Loucy (cell line): ENCODE measurements around the gene FAM185A.
"Not testable (repeated sequence)": the region's sequence is repeated elsewhere in the genome, so short reads cannot be mapped to it uniquely, and the experiment has no call there.

ENCODE experiments used
- H2AFZ ChIP-seq: fragments of 200-600 bp; sonication (generic); 2 replicates; pipeline ENCODE4 v1.6.0; 2016; ENCODE audit warnings: antibody characterized with exemption, mild to moderate bottlenecking, low read length, moderate library complexity
- H3F3A ChIP-seq: fragments of 200-600 bp; 2 replicates; pipeline ENCODE4 v1.6.0; 2016; ENCODE audit warnings: antibody characterized with exemption, low read depth, mild to moderate bottlenecking
- H3K27me3 ChIP-seq: fragments of 200-600 bp; sonication (generic); 2 replicates; pipeline ENCODE4 v1.6.1; 2014; ENCODE audit warnings: low read length, mild to moderate bottlenecking; ENCODE audit not compliant: insufficient read depth, poor library complexity, severe bottlenecking
- H3K36me3 ChIP-seq: fragments of 200-600 bp; sonication (generic); 2 replicates; pipeline ENCODE4 v1.6.1; 2016; ENCODE audit warnings: low read length; ENCODE audit not compliant: insufficient read depth
- H3K4me1 ChIP-seq: fragments of 200-600 bp; sonication (generic); 2 replicates; pipeline ENCODE4 v1.5.1; 2014; ENCODE audit warnings: low read length, mild to moderate bottlenecking; ENCODE audit not compliant: insufficient read depth, poor library complexity, severe bottlenecking
- H3K4me2 ChIP-seq: fragments of 200-600 bp; sonication (generic); 2 replicates; pipeline ENCODE4 v1.6.0; 2014; ENCODE audit warnings: antibody characterized with exemption, low read length, low read depth, mild to moderate bottlenecking; ENCODE audit not compliant: poor library complexity, severe bottlenecking
- H3K4me3 ChIP-seq: fragments of 200-600 bp; sonication (generic); 2 replicates; pipeline ENCODE4 v1.5.1; 2014; ENCODE audit warnings: low read length, mild to moderate bottlenecking, mixed read lengths; ENCODE audit not compliant: poor library complexity, severe bottlenecking
- H3K79me2 ChIP-seq: fragments of 200-600 bp; sonication (generic); 2 replicates; pipeline ENCODE4 v1.6.1; 2014; ENCODE audit warnings: low read length; ENCODE audit not compliant: insufficient read depth
- H3K9ac ChIP-seq: fragments of 200-600 bp; sonication (generic); 2 replicates; pipeline ENCODE4 v1.6.0; 2014; ENCODE audit warnings: mild to moderate bottlenecking, low read depth, low read length, moderate library complexity; ENCODE audit not compliant: poor library complexity, severe bottlenecking
- H3K9me2 ChIP-seq: fragments of 200-600 bp; sonication (generic); replicated peaks from 2 replicates; pipeline ENCODE4 v1.6.1; 2016; ENCODE audit warnings: low read depth, low read length, mixed read lengths
- H3K9me3 ChIP-seq: fragments of 200-600 bp; sonication (generic); 2 replicates; pipeline ENCODE4 v1.6.1; 2014; ENCODE audit warnings: mild to moderate bottlenecking, antibody characterized with exemption, low read length, low read depth; ENCODE audit not compliant: insufficient read depth
- H4K20me1 ChIP-seq: fragments of 200-600 bp; sonication (generic); 2 replicates; pipeline ENCODE4 v1.6.0; 2014; ENCODE audit warnings: antibody characterized with exemption, low read length, mild to moderate bottlenecking; ENCODE audit not compliant: insufficient read depth, poor library complexity, severe bottlenecking

The FAM185A gene

DNA sequence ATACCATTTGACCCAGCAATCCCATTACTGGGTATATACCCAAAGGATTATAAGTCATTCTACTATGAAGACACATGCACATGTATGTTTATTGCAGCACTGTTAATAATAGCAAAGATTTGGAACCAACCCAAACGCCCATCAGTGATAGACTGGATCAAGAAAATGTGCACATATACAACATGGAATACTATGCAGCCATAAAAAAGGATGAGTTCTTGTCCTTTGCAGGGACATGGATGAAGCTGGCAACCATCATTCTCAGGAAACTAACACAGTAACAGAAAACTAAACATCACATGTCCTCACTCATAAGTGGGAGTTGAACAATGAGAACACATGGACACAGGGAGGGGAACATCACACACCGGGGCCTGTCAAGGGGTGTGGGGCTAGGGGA is 19.1 kb upstream of the FAM185A start:
- H3K4me2 ChIP-seq, H3K4me1 ChIP-seq, H3K9me2 ChIP-seq, H3F3A ChIP-seq, H3K79me2 ChIP-seq, H3K27me3 ChIP-seq, H3K36me3 ChIP-seq, H3K9me3 ChIP-seq, H3K4me3 ChIP-seq, H3K9ac ChIP-seq, H4K20me1 ChIP-seq, H2AFZ ChIP-seq: not testable (repeated sequence)

DNA sequence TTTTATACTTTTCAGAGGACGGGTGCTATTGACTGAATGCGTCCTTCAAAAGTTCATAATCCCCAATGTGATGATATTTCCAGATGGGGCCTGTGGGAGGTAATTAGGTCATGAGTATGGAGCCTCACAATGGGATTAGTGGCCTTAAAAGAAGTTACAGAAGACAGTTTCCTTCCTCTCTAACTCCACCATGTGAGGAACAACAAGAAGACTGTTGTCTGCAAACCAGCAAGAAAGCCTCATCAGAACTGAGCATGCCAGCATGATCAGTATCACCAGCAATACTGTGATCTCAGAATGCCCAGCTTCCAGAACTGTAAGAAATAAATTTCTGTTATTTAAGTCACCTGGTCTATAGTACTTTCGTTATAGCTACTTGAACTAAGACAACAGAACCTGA is 18.4 kb upstream of the FAM185A start:
- H3K4me3 ChIP-seq, H3K79me2 ChIP-seq, H3F3A ChIP-seq, H3K9ac ChIP-seq, H3K4me1 ChIP-seq, H3K9me2 ChIP-seq, H4K20me1 ChIP-seq, H2AFZ ChIP-seq, H3K4me2 ChIP-seq, H3K27me3 ChIP-seq, H3K36me3 ChIP-seq, H3K9me3 ChIP-seq: not testable (repeated sequence)

DNA sequence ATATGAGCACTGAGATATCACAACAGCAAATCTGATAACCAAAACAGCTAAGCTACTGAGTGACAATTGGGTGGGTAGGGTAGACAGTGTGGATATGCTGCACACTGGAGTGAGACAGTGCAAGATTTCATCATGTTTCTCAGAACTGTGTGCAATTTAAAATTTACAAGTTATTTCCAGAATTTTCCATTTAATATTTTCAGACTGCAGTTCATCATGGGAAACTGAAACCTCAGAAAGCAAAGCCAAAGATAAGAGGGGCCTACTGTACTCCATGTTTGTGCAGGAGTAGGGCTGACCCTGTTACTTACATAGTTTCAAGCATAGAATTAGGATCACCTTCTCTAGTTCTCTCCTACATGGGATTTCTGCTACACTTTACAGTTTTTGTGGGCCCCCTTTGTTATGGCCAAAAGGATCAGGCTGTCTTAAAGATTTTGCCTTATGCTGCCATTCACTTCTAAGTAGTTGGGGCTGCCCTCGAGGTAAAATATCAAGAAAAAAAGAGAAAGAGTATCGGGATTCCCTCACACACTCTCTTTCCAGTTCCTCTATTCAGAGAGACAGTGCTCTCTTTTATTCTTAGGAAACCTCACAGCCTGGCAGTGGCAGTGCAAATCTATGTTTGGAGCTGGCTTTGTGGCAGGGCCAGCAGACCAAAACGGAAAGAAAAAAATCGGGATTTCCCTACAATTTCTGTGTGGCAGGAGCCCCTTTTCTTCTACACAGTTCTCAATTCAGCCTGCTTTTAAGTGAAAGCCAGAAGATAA is 6.6 kb upstream of the FAM185A start:
- H4K20me1 ChIP-seq, H3K9ac ChIP-seq, H3K79me2 ChIP-seq, H3K9me3 ChIP-seq, H3K27me3 ChIP-seq, H3K36me3 ChIP-seq, H3K4me3 ChIP-seq, H3K4me1 ChIP-seq, H3F3A ChIP-seq, H3K4me2 ChIP-seq, H3K9me2 ChIP-seq: not testable (repeated sequence)
- 0 out of 2 replicates have a peak overlapping the region, but pooled peaks have one; percentile 60 for H2AFZ ChIP-seq

DNA sequence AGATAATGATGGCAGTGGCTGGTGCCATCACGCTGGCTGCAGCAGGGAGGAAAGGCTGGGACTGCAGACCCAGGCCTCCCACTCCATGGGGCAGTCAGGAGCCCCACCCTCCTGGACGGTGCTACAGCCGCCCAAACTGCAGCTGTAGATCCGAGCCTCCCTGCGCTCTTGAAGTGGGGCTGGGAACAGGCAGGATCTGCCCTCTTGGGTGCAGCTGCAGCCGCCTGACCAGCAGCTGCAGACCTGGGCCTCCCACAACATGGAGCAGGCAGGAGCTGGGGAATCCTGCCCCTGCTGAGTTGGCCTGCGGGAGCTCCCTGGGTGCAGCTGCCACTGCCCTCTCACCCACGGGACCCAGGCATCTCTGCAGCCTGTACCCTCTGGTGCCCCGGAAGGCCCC is 4.9 kb upstream of the FAM185A start:
- H3K9me2 ChIP-seq, H3K4me3 ChIP-seq, H3K4me1 ChIP-seq, H2AFZ ChIP-seq, H4K20me1 ChIP-seq, H3K9ac ChIP-seq, H3K4me2 ChIP-seq, H3K79me2 ChIP-seq, H3K27me3 ChIP-seq, H3K9me3 ChIP-seq, H3K36me3 ChIP-seq, H3F3A ChIP-seq: not testable (repeated sequence)

DNA sequence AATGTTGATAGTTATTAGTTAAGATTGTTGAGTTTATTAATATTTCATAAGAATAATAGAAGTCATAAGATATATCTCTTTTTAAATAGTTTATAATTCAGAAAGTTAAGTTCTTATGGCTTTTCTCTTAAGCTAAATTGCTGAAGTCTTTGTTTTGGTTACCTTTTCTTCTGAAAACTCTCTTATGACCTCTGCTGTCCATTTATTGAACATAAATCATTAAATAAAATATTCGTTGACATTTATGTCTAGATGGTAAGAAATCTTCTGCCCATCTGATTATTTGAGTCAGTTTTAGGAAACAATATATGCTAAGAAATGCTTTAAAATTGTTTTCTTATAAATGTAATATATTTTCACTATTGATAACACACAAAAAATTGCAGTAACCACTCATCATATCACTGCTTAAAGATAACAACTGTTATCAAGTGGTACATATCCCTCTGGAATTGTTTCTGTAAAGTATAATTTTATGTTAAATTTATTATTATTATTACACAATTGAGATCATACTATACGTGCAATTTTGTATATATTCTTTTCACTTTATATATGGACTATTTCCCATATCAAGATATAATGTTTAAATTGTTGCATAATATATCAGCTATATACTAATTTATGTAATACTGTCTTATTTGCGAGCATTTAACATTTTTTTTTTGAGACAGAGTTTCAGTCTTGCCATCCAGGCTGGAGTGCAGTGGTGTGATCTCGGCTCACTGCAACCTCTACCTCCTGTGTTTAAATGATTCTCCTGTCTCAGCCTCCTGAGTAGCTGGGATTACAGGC is 3.1 kb upstream of the FAM185A start:
- H3K4me2 ChIP-seq, H3F3A ChIP-seq, H3K4me1 ChIP-seq, H3K9me3 ChIP-seq, H3K36me3 ChIP-seq, H3K4me3 ChIP-seq, H3K27me3 ChIP-seq, H3K9ac ChIP-seq, H2AFZ ChIP-seq, H4K20me1 ChIP-seq, H3K9me2 ChIP-seq, H3K79me2 ChIP-seq: not testable (repeated sequence)

DNA sequence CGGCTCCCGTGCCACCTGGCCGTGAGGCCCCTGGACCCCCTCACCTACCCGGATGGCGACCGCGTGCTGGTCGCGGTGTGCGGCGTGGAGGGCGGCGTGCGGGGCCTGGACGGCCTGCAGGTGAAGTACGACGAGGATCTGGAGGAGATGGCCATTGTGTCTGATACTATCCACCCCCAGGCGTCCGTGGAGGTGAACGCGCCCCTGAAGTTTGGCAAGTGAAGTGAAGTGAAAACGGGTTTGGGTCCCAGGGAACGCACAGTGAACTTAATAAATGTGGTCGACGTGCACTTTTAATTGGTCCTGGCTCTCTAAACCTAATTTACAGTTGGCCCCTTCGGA is 617 bp downstream of the FAM185A start:
- not testable (repeated sequence) for H4K20me1 ChIP-seq, H3K27me3 ChIP-seq, H3F3A ChIP-seq, H3K79me2 ChIP-seq, H3K9me3 ChIP-seq, H3K4me1 ChIP-seq, H3K36me3 ChIP-seq, H3K9me2 ChIP-seq, H2AFZ ChIP-seq
- peak overlapping the region; percentile 75 for H3K4me2 ChIP-seq
- peak overlapping the region; percentile 72 for H3K9ac ChIP-seq
- peak overlapping the region; percentile 79 for H3K4me3 ChIP-seq
